ENCODE measurements around the gene ARHGEF17. TPM values are rescaled to one million over a fixed set of nuclear protein-coding genes. Genes with fewer than 3 reads are reported as not detected.

Gene ARHGEF17
- total RNA-seq, 4 donors from 2014 or later: 82.8 to 196 (median 122) TPM

DNA sequence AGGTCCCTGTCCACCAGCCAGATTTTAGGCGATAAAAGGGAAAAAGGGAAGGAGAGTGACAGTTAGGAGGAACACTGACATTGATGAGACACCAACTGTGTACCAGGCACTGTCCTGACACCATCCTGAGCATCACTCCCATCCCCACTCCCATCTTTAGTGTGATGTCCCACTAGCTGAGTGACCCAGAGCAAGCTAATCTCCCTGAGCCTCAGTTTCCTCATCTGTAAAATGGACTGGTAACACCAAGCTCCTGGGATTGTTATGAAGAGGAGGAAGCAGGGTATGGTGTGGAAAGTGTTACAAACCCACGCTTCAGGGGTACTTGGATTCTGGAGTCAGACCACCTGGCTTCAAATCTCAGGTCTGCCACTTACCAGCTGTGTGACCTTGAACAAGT lies 44.4 kb upstream of the ARHGEF17 start:
- Histone ChIP-seq H3K4me3 (no peak overlapping the region), H3K9me3 (no peaks in the 10 kb centered on the region), H3K36me3 (no peaks in the 10 kb centered on the region), H3K4me1 (peaks cover 8 to 19% (median 10%) of the 10 kb centered on the region in 4 donors), H3K27me3 (peaks cover 0 to 39% (median 8%) of the 10 kb centered on the region in 4 donors), H3K27ac (replicated peaks in 1 of 4) (no peak overlapping the region)
- intact Hi-C loops (cut with DNase I): no loop called here
- DNase-seq (ENCODE audit: extremely low spot score): no peak
- no peak for TF ChIP-seq POLR2AphosphoS5 (IDR thresholded peaks at IDR 0.05)
- no peak for TF ChIP-seq EP300 (IDR thresholded peaks at IDR 0.05)
- no peak for TF ChIP-seq POLR2A (IDR thresholded peaks at IDR 0.05; ENCODE audit: low read depth)
- TF ChIP-seq, protein P1, sequence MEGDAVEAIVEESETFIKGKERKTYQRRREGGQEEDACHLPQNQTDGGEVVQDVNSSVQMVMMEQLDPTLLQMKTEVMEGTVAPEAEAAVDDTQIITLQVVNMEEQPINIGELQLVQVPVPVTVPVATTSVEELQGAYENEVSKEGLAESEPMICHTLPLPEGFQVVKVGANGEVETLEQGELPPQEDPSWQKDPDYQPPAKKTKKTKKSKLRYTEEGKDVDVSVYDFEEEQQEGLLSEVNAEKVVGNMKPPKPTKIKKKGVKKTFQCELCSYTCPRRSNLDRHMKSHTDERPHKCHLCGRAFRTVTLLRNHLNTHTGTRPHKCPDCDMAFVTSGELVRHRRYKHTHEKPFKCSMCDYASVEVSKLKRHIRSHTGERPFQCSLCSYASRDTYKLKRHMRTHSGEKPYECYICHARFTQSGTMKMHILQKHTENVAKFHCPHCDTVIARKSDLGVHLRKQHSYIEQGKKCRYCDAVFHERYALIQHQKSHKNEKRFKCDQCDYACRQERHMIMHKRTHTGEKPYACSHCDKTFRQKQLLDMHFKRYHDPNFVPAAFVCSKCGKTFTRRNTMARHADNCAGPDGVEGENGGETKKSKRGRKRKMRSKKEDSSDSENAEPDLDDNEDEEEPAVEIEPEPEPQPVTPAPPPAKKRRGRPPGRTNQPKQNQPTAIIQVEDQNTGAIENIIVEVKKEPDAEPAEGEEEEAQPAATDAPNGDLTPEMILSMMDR (IDR thresholded peaks at IDR 0.05): no peak
- 92% methylated on average over 2 of the region's 2 CpGs for WGBS

- H3K27ac ChIP-seq (replicated peaks in 1 of 4): no peak overlapping the region
- H3K4me3 ChIP-seq: no peak overlapping the region
- DNase-seq (ENCODE audit: extremely low spot score): no peak
- H3K9me3 ChIP-seq: no peaks in the 10 kb centered on the region
- no peaks in the 10 kb centered on the region for H3K36me3 ChIP-seq
- H3K27me3 ChIP-seq: peaks cover 0 to 48% (median 8%) of the 10 kb centered on the region in 4 donors
- WGBS: 93% methylated on average over 4 of the region's 4 CpGs
- TF ChIP-seq EP300 (IDR thresholded peaks at IDR 0.05): no peak
- TF ChIP-seq POLR2AphosphoS5 (IDR thresholded peaks at IDR 0.05): no peak
- TF ChIP-seq, protein P1 (IDR thresholded peaks at IDR 0.05): no peak
- no peak for TF ChIP-seq POLR2A (IDR thresholded peaks at IDR 0.05; ENCODE audit: low read depth)
- intact Hi-C loops (cut with DNase I): no loop called here
- peaks cover 11 to 35% (median 18%) of the 10 kb centered on the region in 4 donors for H3K4me1 ChIP-seq
Measured at GRCh38 chr11:73265278-73265810, 42.7 kb upstream of the ARHGEF17 start.

DNA sequence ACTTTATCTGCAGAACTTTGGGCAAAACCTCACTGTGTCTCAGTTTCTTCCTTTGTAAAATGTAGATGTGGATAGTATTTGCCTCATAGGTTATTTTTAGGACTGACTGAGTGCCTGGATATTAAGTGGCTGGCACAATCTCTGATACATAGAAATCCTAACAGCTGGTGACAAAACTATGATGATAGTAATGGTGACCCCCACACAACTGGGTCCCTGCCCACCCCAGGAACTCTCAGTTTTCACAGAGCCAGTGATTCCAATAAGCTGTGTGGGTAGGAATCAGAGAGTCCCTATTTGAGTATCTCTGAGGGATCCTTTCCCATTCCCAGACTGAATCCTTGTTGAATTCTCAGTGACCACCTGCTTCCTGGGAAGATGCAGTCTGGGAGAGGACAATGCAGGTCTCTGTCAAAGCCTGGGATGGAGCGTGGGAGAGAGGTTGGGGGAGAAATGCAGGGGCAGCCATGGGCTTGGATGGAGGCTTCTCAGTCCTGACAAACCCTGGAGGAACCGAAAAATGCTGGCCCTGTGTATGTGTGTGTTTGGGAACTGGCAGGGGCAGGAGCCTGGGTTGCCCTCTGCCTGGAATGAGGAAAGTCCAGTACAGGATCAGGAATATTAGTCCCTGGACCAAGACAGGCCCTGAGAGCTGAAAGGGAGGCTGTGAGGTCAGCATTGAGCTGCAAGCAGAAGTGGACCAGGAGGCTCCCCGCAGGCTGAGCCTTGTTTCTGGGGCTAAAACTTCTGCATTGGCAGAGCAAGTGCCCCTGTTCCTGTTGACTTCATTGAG lies 42.0 kb upstream of the ARHGEF17 start:
- H3K27me3 ChIP-seq: peaks cover 0 to 49% (median 8%) of the 10 kb centered on the region in 4 donors
- H3K4me1 ChIP-seq: peaks cover 11 to 38% (median 20%) of the 10 kb centered on the region in 4 donors
- no peak overlapping the region for H3K4me3 ChIP-seq
- TF ChIP-seq POLR2A (IDR thresholded peaks at IDR 0.05; ENCODE audit: low read depth) (no peak), EP300 (IDR thresholded peaks at IDR 0.05) (no peak), POLR2AphosphoS5 (IDR thresholded peaks at IDR 0.05) (no peak)
- TF ChIP-seq, protein P1 (IDR thresholded peaks at IDR 0.05): no peak
- DNase-seq (ENCODE audit: extremely low spot score): no peak
- H3K9me3 ChIP-seq: no peaks in the 10 kb centered on the region
- no peaks in the 10 kb centered on the region for H3K36me3 ChIP-seq
- intact Hi-C loops (cut with DNase I): no loop called here
- 88% methylated on average over 3 of the region's 3 CpGs for WGBS
- no peak overlapping the region for H3K27ac ChIP-seq (replicated peaks in 1 of 4)

DNA sequence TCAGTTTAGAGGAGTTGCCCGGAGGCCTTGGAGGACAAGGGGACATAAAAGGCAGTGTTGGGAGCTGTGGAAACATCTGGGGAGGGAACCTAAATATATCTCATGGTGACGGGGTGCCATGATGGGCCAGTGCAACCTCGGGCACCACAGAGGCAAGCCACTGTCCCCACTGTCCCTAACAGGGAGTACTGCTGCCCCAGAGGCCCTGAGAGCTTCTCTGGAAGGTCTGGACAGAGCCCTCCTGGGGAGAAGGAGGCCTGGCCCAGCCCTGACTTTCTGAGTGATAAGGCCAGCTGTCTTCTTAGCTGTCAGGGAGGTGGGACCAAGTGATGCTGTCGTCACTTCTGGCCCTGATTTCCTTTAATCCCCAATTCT lies 41.4 kb upstream of the ARHGEF17 start:
- Histone ChIP-seq H3K27ac (replicated peaks in 1 of 4) (no peak overlapping the region), H3K27me3 (peaks cover 0 to 49% (median 8%) of the 10 kb centered on the region in 4 donors), H3K9me3 (no peaks in the 10 kb centered on the region), H3K4me3 (no peak overlapping the region), H3K36me3 (no peaks in the 10 kb centered on the region), H3K4me1 (peaks cover 11 to 38% (median 20%) of the 10 kb centered on the region in 4 donors)
- intact Hi-C loops (cut with DNase I): no loop called here
- TF ChIP-seq POLR2AphosphoS5 (IDR thresholded peaks at IDR 0.05): no peak
- TF ChIP-seq, protein P1 (IDR thresholded peaks at IDR 0.05): no peak
- TF ChIP-seq POLR2A (IDR thresholded peaks at IDR 0.05; ENCODE audit: low read depth): no peak
- TF ChIP-seq EP300 (IDR thresholded peaks at IDR 0.05): no peak
- WGBS: 93% methylated on average over 3 of the region's 4 CpGs
- DNase-seq (ENCODE audit: extremely low spot score): no peak

All from esophagus muscularis mucosa (tissue), 4 donors.